ENCODE measurements around the gene NPC1. TPM values are rescaled to one million over a fixed set of nuclear protein-coding genes. Genes with fewer than 3 reads are reported as not detected.

The NPC1 gene
- total RNA-seq, 1 donor from 2014 or later, result 44.8 TPM

DNA sequence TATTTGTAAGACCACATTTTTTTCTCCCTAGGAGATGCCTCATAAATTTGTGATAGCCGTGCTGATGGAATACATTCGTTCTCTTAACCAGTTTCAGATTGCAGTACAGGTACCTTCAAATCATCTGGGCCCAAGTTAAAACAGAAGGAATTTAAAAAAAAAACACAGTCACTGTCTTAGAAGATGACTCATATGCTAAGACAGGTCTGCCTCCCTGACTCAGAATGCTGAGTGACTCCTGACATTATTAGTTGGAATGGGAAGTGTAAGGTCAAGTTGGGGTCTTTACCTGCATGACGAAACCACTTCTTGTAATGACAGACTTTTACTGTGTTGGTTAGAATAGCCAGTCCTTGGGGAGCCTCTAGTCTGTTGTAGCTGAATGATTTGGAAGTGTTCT is 56.7 kb downstream of the NPC1 start:
- Mint-ChIP-seq H3K27me3 (ENCODE audit: unreplicated experiment) (peaks cover 2% of the 10 kb centered on the region), H3K4me1 (ENCODE audit: low read depth, unreplicated experiment) (peaks cover 21% of the 10 kb centered on the region), H3K27ac (ENCODE audit: unreplicated experiment) (no peak overlapping the region), H3K9me3 (ENCODE audit: unreplicated experiment) (peaks cover 1% of the 10 kb centered on the region), H3K4me3 (ENCODE audit: unreplicated experiment) (no peak overlapping the region), H3K36me3 (ENCODE audit: unreplicated experiment) (peaks cover 10% of the 10 kb centered on the region)
- TF ChIP-seq, protein P1, sequence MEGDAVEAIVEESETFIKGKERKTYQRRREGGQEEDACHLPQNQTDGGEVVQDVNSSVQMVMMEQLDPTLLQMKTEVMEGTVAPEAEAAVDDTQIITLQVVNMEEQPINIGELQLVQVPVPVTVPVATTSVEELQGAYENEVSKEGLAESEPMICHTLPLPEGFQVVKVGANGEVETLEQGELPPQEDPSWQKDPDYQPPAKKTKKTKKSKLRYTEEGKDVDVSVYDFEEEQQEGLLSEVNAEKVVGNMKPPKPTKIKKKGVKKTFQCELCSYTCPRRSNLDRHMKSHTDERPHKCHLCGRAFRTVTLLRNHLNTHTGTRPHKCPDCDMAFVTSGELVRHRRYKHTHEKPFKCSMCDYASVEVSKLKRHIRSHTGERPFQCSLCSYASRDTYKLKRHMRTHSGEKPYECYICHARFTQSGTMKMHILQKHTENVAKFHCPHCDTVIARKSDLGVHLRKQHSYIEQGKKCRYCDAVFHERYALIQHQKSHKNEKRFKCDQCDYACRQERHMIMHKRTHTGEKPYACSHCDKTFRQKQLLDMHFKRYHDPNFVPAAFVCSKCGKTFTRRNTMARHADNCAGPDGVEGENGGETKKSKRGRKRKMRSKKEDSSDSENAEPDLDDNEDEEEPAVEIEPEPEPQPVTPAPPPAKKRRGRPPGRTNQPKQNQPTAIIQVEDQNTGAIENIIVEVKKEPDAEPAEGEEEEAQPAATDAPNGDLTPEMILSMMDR (IDR thresholded peaks at IDR 0.05; ENCODE audit: partially characterized antibody, unreplicated experiment), result no peak
- DNase-seq, result no peak

- Mint-ChIP-seq H3K27ac (ENCODE audit: unreplicated experiment) (no peak overlapping the region), H3K4me1 (ENCODE audit: low read depth, unreplicated experiment) (peaks cover 22% of the 10 kb centered on the region), H3K9me3 (ENCODE audit: unreplicated experiment) (peaks cover 1% of the 10 kb centered on the region), H3K4me3 (ENCODE audit: unreplicated experiment) (peak overlapping the region; percentile 10), H3K36me3 (ENCODE audit: unreplicated experiment) (peaks cover 10% of the 10 kb centered on the region), H3K27me3 (ENCODE audit: unreplicated experiment) (peaks cover 2% of the 10 kb centered on the region)
- TF ChIP-seq, protein P1 (IDR thresholded peaks at IDR 0.05; ENCODE audit: partially characterized antibody, unreplicated experiment), result no peak
- DNase-seq, result no peak
Observed at GRCh38 chr18:23528580-23529472, 57.5 kb downstream of the NPC1 start.

GRCh38 chr18:23526501-23527063 is 59.7 kb downstream of the NPC1 start:
- DNase-seq, result no peak
- H3K36me3 Mint-ChIP-seq (ENCODE audit: unreplicated experiment), result peaks cover 10% of the 10 kb centered on the region
- H3K4me1 Mint-ChIP-seq (ENCODE audit: low read depth, unreplicated experiment), result peaks cover 25% of the 10 kb centered on the region
- peaks cover 7% of the 10 kb centered on the region for H3K9me3 Mint-ChIP-seq (ENCODE audit: unreplicated experiment)
- peaks cover 6% of the 10 kb centered on the region for H3K27me3 Mint-ChIP-seq (ENCODE audit: unreplicated experiment)
- no peak overlapping the region for H3K27ac Mint-ChIP-seq (ENCODE audit: unreplicated experiment)
- H3K4me3 Mint-ChIP-seq (ENCODE audit: unreplicated experiment), result no peak overlapping the region
- TF ChIP-seq, protein P1 (IDR thresholded peaks at IDR 0.05; ENCODE audit: partially characterized antibody, unreplicated experiment), result no peak

DNA sequence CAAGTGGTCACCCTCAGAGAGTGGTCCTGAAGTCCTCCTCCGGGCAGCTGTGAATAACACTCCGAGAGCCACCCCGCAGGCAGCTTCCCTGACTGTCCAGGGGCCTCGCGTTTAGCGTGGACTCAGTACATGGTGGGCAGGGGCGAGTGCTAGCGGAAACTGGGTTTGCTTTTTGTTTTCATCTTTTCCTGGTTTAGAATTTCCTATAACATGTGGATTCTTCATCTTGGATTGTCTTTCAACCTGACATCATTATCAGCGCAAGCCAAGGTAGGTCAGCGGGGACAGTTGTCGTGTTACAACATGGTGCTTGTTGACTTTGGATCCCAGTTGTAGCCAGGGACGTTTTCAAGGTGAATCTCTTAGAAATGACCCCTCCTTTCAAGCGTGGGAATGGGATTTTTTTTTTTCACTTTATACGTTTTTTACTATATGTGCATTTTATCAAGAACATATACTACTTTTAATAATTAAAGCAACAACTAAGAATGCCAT is 62.0 kb downstream of the NPC1 start:
- TF ChIP-seq, protein P1 (IDR thresholded peaks at IDR 0.05; ENCODE audit: partially characterized antibody, unreplicated experiment), result no peak
- Mint-ChIP-seq H3K9me3 (ENCODE audit: unreplicated experiment) (peaks cover 9% of the 10 kb centered on the region), H3K4me1 (ENCODE audit: low read depth, unreplicated experiment) (peaks cover 28% of the 10 kb centered on the region), H3K36me3 (ENCODE audit: unreplicated experiment) (peaks cover 4% of the 10 kb centered on the region), H3K4me3 (ENCODE audit: unreplicated experiment) (no peak overlapping the region), H3K27me3 (ENCODE audit: unreplicated experiment) (peaks cover 6% of the 10 kb centered on the region), H3K27ac (ENCODE audit: unreplicated experiment) (no peak overlapping the region)
- DNase-seq, result no peak

All from glutamatergic neuron (in vitro differentiated cells).